ENCODE results near the gene EHMT1.
"Not testable (repeated sequence)": the region's sequence is repeated elsewhere in the genome, so short reads cannot be mapped to it uniquely, and the experiment has no call there.

EHMT1 gene

DNA sequence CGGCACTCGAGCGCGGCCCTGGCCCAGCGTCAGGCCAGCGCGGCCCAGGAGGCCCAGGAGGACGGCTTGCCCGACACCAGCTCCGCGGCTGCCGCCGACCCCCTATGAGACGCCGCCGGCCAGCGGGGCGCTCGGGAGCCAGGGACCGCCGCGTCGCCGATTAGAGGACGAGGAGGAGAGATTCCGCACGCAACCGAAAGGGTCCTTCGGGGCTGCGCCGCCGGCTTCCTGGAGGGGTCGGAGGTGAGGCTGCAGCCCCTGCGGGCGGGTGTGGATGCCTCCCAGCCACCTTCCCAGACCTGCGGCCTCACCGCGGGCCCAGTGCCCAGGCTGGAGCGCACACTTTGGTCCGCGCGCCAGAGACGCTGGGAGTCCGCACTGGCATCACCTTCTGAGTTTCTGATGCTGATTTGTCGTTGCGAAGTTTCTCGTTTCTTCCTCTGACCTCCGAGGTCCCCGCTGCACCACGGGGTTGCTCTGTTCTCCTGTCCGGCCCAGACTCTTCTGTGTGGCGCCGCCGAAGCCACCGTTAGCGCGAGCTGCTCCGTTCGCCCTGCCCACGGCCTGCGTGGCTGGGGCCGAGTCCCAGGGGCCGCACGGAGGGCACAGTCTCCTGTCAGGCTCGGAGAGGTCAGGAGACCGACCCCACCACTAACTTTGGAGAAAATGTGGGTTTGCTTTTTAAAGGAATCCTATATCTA lies 216.2 kb downstream of the EHMT1 start:
- no peak for DNase-seq

DNA sequence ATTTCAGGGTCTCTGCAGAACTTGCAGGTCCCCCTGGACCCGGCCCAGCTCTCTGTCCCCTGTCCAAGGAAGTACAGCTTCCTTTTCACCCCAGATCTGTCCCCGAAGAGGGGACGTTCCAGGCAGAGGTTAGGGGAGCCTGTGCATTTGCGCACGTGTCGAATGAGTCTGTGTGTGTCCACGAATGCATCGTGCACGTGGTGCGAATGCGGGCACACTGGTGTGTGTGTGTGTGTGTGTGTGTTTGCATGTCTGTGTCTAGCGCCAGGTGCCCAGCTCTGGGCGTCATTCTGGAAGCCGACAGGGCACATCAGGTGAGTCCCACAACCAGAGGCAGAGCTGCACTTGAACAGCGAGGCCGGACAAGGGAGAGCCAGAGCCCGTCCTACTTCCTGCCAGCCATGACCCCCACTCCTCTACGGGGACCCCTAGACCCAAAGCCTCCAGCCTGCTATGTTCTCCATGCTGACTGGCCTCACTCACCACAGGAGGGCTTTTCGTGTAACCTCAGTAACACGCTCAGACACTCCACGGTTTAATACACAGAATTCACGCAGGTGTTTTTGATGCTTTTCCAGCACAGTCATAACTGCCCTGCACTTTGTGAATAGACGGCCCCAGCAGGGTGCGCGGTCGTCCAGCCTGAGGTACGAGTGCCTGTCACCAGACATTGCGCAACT lies 217.5 kb downstream of the EHMT1 start:
- DNase-seq = no peak

DNA sequence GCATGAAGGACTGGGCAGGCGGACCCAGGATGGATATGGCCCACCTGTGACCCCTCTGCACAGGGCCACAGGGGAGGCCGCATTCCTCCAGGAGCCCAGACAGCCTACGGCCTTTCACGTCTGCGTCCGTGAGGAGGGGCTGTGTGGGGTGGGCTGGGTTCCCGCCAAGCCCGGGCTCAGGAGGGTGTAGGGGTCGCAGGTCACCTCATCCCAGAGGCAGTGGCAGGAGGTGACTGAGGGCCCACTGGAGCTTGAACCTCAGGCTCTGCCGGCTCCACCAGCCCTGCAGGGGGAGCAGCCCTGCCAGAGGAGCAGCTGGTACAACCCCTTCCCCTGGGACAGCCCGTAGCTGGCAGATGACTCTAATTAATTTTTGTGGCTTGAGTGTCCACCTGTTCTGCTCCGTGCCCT lies 218.0 kb downstream of the EHMT1 start:
- no peak for DNase-seq

DNA sequence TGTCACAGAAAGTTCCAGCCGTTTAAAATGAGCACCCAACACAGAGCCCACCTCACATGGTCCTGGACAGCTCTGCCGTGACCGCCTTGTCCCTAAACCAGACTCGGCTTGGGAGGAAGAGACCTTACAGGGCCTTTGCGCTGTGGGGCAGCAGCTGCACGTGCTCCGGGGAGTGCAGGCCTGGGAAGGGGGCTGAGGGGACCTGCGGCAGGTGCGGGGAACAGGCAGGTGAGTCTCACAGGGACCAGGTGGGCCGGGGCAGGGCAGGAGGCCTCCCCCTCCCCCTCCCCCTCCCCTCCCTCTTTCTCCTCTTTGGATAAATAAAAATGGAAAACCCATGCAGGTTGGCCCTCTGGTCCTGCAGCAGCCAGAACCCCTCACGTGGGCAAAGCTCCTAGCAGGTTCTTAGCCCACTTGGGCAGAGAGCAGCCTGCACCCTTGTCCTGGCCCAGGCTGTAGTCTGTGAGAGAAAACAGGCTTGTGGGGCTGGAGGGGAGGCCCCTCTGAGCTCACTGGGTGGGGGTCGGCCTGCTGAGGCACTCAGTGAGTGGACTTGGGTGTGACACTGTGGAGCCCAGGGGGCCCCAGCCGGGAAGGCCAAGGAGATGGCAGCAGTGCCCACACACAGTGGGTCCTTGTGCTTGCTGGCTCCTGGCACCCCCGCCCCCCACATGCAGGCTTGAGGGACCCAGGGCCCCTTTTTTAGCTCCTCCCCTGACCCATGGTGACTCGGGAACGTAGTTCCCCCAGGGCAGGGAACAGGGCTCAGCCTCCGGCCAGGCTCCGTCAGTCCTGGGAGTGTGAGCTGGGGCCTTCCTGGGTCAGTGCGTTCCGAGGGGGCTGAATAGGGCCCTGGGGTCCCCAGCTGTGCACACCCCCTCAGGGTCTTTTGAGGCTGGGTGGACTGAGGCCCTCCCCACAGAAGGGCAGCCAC lies 218.8 kb downstream of the EHMT1 start:
- DNase-seq = no peak

DNA sequence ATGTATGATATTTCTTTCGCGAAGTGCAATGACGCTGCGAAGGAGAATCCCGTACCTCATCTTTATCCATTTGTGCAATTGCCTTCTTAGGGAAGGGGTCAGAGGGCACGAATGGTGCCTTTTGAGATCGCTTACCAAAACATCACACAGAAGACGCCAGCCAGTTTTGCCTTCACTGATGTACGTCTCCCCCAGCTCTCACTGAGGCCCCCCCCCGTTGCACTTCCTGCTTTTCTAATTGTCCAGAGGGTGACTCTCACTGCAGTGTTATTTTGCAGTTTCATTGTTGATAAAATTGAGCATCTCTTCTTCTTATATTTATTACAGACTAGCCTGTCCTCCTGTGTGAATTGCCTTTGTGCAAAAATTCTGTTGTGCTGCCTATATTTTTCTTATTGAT lies 219.8 kb downstream of the EHMT1 start:
- DNase-seq = no peak

DNA sequence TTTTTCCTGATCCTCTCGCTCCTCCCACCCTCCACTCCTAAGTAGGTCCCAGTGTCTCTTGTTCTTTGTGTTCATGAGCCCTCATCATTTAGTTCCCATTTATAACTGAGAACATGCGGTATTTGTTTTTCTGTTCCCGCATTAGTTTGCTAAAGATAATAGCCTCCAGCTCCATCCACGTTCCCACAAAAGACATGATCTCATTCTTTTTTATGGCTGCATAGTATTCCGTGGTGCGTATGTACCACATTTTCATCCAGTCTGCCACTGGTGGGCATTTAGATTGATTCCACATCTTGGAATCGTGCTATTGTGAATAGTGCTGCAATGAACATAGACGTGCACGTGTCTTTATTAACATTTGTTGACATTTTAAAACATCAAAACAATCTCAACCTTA lies 224.6 kb downstream of the EHMT1 start:
- DNase-seq = no peak

DNA sequence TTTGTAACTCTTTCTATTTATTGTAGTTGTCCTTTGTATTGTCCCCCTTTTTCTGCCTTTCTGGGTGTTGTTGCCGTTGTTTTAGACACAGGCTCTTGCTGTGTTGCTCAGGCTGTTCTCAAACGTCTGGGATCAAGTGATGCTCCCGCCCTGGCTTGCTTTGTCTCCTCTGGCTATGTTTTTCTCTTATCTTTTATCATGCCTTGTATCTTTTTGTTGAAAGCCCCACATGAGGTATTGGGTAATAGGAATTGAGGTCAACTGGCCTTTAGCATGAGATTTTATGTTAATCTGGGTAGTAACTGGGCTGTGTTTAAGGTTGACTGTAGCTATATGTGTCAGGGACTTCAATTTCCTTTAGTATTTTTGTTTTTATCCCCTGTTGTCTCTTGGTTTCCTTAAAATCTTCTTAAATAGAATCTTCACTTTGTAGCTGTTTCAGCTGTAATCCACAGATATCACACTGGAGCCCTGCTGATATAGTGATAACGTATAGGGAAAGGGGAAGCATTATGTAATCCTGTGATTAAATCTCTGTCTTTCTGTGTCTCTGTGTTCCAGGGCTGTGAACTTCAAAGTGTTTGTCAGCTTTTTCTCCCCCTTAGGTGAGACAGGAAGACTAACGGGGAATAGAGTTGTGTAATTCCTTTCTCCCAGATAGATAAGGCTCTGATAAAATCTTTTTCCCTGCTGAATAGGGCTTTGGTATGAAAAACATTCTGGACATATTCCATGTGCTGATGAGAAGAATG lies 232.9 kb downstream of the EHMT1 start:
- no peak for DNase-seq

DNA sequence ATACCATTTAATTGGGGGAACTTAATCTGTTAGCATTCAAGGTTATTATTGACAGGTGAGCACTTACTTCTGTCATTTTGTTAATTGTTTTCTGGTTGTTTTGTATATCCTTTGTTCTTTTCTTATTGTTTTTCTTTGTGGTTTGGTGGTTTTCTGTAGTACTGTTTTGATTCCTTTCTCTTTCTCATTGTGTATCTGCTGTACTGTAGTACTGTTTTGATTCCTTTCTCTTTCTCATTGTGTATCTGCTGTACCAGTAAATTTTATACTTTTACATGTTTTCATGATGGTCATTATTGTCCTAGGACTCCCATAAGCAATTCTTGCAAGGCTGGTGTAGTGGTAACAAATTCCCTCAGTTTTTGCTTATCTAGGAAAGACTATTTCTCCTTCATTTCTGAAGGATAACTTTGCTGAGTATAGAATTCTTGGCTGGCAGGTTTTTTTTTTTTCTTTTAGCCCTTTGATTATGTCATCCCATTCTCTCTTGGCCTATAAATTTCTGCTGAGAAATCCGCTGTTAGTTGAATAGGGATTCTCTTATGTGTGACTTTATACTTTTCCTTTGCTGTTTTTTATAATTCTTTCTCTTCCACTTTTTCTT lies 234.7 kb downstream of the EHMT1 start:
- no peak for DNase-seq

DNA sequence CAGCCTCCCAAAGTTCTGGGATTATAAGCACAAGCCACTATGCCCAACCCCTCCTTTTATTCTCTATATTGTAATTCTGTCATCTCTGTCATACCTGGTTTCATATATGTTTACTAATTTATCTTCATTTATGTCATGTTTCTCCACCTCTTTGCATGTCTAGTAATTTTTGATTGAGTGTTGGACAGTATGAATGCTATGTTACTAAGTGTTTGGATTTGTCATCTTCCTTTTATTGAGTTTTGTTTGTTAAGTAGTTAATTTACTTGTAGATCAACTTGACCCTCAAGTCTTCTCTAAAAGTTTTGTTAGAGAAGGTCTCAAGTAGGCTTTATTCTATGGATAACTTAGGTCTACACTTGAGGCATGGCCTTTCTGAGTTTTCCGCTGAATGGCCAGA lies 241.6 kb downstream of the EHMT1 start:
- DNase-seq = no peak

DNA sequence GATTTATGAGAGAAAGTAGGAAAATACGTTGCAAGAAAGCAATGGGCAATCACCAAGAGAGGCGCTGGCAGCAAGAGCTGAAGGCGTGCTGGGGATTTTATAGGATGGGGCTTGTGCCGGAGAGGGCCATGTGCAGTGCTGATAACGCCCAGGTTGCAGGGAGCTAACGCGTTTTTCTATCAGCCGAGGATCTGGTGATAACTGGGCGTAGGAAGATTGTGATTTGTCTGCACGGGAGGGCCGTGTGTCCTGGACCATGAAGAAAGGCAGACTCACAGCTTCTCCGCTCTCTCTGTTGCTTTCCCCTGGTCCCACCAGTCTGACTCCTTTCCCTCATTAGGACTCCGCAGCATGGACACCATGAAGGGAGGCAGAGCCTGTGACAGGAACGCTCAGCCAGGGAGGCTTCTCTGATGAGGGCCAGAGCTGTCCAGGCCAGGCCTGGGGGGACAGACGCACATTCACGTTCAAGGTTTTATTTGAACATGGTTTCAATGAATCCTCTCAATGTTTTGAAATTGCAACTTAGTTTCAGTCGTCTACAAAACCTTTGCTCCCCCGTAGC lies 246.9 kb downstream of the EHMT1 start:
- no peak for DNase-seq

DNA sequence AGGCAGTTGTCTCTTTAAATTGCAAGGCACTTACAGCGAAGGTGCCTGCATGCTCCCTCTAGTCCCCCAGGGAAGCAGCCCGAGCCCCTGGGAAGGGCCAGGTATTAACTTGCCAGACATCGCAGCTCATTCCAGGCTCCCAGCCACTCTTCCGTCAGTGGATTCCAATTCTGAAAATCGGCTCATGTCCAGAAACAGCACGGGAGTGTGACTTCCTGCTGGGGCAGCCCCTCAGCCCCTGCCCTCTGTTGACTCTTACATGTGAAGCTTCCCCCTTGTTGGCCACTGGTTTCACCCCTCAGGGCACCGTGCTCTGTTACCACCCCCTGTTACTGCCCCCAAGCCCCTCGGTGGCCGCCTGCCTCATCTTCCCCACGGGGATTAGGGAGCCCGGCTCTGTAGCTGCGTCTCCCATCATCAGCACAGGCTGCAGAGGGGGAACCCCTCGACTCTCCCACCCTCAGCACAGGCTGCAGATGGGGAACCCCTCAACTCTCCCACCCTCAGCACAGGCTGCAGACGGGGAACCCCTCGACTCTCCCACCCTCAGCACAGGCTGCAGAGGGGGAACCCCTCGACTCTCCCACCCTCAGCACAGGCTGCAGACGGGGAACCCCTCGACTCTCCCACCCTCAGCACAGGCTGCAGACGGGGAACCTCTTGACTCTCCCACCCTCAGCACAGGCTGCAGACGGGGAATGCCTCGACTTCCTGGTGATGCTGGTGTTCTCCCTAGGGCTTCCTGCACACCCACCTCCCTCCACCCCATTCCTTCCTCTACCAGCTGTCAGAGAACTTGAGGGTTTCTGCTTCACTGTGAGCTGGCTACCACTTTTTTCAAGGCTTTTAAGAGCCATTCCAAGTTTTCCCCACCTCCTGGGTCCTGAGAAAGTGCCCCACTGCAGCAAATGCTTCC lies 247.7 kb downstream of the EHMT1 start:
- DNase-seq = no peak

DNA sequence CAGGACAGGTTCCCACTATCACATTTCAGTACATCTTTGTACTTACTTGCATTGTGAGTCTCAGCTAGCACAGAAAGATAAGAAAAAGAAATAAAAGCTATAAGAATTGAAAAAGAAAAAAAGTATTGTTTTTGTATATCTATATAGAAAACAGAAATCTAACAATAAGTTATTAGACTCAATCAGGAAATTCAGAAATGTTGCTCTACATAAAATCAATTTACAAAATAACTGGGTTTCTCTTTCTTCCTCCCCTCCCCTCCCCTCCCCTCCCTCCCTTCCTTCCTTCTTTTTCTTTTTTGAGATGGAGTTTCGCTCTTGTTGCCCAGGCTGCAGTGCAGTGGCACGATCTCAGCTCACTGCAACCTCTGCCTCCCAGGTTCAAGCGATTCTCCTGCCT lies 251.6 kb downstream of the EHMT1 start:
- no peak for DNase-seq

DNA sequence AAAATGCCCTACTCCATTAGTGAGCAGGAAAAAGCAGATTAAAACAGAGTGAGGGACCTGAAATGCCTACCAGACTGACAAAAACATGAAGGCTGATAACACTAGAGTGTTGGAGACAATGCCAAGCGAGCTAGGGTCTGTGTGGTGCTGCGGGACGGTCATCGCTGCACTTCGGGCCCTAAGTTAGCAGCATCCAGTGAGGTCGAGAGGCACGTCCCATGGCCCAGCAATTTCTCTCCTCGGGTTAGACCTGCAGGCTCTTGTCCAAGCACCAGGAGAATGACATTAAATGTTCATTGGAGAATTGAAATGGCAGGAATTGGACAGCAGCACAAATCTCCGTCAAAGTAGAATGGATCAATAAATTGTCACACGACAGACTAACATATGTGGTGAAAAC lies 253.5 kb downstream of the EHMT1 start:
- DNase-seq = no peak

DNA sequence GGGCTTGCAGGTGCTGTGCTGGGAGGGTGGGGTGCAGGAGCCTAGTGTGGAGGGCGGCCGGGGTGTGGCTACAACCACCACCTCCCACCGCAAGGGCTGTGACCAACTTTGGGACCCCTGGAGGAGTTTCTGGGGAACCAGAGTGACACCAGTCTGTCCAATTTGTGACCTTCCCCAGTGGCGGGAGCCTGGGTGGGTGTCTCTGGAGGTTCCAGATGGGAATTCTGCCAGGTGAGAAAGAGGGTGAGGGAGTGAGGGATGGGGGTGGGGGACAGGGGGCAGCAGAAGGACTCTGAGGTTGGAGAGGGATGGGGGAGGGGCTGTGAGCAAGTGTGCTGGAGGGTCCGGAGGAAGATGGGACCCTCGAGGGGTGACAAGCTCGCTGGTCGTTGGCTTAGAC lies 254.6 kb downstream of the EHMT1 start:
- DNase-seq = no peak

DNA sequence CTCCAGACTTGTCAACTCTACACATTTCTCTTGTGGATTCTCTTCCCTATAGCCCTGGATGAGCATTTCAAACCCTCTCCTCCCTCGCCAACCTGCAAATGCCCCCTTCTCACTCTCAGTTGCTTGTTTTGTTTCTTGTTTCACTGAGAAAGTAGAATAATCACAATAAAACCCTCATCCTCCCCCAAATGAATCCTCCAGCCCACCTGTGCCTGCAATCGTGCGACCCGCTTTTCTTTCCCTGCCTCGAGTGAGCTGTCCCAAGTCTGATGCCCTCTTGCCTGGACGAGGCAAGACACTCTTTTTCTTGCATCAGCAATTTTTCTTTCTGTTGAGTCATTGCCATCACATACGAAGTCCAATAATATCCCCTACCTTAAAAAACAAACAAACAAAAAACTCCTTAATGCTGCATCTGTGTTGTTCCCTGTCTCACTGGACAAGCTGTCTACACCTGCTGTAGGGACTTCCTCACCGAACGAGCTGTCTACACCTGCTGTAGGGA lies 255.1 kb downstream of the EHMT1 start:
- DNase-seq = no peak

DNA sequence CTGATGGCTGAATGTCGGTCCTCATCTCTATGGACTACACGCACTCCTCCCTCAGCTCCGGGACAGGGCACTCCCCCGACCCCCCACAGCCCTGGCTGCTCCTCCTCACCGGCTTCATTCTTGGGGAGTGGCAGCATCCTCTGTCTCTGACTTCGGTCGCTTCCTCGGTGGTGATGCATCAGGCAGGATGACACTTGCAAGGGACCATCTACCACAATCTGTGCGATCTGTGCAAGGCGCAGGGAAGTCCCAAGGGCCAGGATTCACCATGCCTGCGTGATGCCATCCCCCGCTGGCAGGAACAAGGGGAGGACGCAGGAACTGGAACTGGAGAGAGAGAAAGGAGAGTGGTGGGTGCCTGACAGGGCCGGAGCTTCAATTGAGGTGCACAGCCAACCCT lies 256.5 kb downstream of the EHMT1 start:
- no peak for DNase-seq

DNA sequence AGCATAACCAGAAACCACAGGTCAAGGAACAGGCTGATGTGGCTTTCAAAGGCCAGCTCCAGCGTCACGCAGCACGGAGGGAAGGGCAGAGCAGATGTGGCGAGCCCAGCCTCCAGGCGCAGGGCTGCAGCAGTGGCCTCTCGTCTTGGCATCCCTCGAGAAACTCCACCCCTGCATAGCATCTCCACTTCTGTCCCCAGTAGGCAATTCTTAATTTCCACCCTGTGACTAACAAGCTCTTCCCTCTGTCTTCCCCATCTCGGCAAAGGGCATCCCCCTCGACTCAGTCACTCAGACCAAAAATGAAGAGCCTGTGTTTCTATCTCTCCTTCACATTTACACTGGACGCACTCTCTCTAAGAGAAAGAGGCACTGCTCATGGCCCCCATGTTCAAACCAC lies 257.0 kb downstream of the EHMT1 start:
- DNase-seq = no peak

DNA sequence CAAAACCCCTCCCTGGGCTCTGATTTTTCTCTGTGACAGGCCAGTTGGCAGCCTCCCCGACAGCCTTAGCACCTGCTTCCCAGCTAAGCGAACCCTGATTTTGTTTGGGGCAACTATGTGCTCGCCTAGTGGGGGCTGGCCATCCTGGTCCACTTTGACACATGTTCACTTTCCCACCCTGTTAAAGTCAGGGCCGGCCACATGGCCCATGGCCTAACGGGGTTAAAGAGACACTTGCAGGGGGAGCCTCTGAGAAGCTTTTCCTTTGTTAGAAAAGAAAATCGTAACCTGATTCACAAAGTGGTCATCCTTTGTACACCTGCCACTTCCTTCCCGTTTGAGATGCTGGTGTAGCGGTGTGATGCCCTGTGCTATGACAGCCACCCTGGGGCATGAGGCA lies 257.5 kb downstream of the EHMT1 start:
- DNase-seq = no peak

DNA sequence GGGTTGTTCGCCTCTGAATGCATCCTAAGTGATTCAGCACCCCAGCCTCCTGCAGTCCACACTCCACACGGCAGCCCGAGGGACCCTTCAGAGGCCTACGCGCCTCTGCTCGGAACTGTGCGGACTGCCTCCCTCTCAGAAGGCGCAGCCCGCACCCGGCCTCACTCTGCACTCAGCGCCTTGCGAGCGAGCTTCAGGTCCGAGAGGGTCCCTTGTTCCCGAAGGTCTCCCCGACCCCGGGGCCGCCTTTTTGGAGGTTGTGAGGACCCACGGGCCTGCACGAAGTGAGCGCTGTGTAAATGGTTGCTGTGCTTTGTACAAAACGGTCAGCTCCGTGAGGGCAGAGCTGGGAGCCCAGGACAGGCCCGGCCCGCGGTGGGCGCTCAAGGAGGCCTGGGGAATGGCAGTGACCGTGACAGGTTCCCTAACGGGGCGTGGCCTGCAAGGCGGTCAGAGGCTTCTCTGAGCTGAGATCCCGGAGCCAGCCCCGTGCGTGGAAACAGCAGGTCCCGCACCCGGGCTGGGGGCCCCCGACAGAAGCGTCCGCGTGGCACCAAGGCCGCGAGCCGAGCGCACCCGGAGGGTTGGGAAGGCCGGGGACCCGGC lies 258.1 kb downstream of the EHMT1 start:
- no peak for DNase-seq

DNA sequence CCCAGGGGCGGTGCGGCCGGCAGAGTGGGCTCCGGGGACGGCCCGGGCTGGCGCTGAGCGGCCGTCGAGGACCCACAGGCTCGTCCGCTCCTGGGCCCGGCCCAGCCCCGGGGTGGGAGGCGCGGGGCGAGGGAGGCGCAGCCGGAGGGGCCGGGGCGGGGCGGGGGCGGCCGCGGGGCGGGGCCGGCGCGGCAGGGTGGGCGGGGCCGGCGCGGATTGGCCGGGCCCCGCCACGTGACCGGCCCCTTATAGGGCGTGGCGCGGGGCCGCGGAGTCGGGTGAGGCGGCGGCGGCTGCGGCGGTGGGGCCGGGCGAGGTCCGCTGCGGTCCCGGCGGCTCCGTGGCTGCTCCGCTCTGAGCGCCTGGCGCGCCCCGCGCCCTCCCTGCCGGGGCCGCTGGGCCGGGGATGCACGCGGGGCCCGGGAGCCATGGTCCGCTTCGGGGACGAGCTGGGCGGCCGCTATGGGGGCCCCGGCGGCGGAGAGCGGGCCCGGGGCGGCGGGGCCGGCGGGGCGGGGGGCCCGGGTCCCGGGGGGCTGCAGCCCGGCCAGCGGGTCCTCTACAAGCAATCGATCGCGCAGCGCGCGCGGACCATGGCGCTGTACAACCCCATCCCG lies 258.8 kb downstream of the EHMT1 start, which contains the start of gene CACNA1B:
Gene CACNA1B (plus strand): TSS at position 277 of the 617 bp plus-strand sequence. CDS start 152 bp downstream, at position 429.
- DNase-seq = not testable (repeated sequence)

All from AML-193 (cell line).